ENCODE data around the gene TMEM250.

TMEM250 gene

GRCh38 chr9:136147038-136147889 lies 28.6 kb upstream of the TMEM250 start:
- no peak for FAIRE-seq

- FAIRE-seq = no peak
Observed at GRCh38 chr9:136146126-136147037, 27.7 kb upstream of the TMEM250 start.

GRCh38 chr9:136145580-136145979 lies 26.9 kb upstream of the TMEM250 start:
- no peak for FAIRE-seq

DNA sequence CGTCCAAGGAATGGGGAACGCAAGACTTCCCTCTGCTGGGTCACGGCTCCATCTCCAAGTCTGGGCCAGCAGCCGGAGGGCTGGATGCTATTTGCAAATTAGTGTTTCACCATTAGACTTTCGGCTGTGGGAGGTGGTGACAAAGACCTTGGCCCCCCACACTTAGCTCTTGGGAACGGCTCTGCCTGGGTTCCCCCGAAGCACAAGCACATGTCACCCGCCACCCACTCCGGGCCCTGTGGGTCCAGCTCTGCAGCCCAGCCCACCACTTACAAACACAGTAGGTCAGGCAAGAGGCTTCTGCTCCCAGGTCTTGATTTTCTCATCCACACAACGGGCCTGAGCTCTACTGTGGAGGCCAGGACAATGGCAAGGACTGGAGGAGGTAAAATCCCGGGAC lies 25.8 kb upstream of the TMEM250 start:
- FAIRE-seq = no peak

DNA sequence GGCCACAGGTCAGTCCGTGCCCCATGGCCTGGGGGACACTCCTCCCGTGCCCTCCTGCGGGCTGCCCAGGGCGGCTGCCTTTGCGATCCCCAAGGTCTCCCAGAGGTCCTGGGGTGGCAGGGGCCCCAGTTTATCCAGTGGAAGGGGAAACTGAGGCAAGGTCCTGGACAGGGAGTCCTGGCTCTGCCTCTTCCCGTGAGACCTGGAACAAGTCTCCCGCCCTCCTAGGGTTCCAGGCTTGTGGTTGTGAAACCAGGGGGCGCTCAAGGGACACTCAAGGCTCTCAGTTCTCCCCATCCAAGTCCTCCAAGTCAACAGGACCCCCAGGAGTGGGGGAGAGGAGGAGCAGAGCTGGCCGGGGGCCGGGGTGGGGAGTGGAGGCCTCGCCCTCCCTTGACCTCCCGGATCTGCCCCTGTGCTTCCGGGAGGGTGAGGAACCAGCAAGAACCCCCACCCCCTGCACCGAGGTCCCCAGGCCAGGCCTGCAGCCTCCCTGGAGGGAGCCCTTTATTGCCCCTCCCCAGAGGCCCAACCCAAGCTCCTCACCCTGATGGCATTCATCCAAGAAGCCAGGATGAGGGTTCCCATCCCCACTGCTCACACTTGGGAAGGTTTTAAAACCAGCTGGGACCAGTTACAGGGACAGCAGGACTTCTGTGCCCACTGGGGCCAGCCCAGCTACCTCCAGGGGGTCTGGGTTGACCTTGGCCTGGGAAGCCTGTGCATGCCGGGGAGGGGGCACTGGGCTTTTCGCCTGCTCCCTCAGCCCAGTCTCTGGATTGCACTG lies 24.7 kb upstream of the TMEM250 start:
- FAIRE-seq = no peak

GRCh38 chr9:136142859-136143214 lies 24.2 kb upstream of the TMEM250 start:
- no peak for FAIRE-seq

GRCh38 chr9:136142414-136142796 lies 23.7 kb upstream of the TMEM250 start:
- no peak for FAIRE-seq

- FAIRE-seq = no peak
Observed at GRCh38 chr9:136141682-136142413, 23.2 kb upstream of the TMEM250 start.

GRCh38 chr9:136140966-136141365 lies 22.3 kb upstream of the TMEM250 start:
- FAIRE-seq = no peak

DNA sequence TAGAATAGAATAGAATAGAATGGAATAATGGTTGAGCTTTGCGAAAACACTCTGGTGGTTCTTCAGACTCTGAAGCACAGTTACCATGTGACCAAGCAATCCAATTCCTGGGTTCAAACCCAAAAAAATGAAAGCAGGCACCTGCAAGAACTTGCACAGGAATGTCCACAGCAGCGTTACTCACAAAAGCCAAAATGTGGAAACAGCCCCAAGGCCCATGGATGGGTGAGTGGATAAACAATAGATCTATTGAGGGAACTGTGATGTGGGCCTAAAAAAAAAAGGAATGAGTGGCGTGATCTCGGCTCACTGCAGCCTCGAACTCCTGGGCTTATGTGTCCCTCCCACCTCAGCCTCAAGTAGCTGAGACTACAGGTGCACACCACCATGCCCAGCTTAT lies 21.4 kb upstream of the TMEM250 start:
- no peak for FAIRE-seq

GRCh38 chr9:136138566-136138965 lies 19.9 kb upstream of the TMEM250 start:
- no peak for FAIRE-seq

- no peak for FAIRE-seq
Observed at GRCh38 chr9:136137321-136138265, 18.9 kb upstream of the TMEM250 start.

DNA sequence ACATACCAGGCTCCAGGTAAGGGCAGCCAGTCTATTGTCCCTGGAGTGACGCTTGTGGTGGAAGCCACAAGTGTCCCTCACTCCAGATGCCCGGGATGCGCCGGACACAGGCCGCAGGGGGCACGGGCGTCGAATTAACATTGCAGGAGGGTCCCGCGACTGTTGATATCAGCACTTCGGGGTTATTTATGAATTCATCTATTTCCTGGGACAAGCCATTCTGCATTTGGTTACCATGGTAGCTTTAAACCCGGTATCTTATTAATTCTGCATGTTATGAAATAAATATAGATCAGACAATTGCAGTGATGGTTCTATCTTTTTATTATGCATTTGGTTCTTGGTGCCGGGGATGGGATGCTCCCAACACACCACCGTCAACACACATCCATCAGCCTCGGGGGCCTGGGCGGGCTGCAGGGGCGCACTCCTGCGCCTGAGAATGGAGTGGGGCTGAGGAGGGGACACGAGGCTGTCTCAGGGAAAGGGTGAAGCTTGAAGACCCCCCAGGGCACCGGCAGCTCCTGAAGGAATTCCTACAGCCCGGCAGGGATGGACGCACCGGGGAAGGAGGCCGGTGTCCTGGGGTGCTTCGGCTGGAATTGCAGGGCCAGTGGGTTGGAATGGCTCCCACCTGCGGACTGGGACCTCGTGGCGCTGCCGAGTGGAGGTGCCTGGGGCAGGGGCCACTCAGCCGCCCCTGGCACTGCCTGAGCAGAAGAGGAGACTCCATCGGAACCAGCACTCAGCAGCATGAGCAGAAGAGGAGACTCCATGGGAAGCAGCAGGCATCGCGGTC lies 17.7 kb upstream of the TMEM250 start:
- no peak for FAIRE-seq

DNA sequence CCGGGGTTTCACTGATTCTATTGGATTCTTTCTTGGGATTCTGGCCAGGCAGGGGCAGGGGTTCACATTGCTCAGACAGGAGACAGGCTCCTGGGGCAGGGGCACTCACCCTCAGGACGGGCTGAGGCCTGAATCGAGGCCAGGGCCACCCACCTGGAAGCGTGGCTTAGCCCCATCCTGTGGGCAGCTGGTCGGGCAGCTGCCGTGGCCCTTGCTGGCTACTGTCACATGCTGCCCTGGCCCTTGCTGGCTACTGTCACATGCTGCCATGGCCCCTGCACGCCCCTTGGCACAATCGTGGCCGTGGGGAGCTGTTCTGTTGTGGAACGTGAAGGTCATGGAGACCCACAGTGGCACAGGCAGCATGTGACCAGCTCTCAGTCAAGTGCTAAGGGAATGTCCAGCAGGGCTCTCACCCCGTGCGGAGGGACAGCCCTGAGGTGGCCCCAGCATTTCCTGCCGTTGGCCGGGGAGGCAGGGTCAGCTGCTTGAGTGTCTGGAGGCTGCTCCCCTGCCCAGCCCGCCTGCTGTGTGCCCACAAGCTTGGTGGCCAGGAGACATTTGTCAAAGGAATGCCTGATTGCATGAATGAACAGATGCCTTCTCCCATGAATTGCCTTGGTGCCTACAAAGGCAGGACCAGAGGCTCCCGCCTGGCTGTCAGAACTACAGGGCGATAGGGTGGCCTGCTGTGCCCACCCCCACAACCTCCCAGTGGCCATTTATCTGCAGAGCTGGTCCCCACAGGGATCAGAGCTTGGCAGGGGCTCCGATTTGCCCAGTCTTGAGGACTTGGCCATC lies 16.9 kb upstream of the TMEM250 start:
- no peak for FAIRE-seq

- FAIRE-seq = no peak
Observed at GRCh38 chr9:136133959-136134484, 15.3 kb upstream of the TMEM250 start.

GRCh38 chr9:136133191-136133958 lies 14.7 kb upstream of the TMEM250 start:
- no peak for FAIRE-seq

DNA sequence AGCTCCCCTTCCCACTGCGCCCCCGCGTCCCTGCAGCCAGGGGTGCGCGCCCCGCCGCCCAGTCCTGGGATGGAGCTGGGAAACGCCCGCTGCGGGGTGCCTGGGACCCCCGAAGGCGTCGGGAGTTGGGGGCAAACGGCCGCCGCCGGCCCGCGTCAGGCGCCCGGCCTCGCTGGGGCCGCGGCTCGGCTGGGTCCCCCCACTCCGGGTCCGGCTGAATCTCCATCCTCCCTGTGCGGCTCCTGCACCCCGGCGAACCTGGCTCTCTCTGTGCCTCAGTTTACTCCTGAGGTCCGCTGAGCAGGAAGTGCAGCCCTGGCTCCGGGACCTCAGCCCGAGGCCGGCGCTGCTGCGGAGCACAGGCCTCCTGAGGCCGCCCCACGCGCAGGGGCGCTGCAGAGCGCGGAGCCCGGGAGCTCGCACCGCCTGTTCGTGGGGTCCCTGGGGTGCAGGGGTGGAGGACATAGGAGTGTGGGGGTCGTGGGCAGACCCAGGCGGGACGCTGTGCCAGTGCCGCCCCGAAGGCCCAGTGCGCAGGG lies 13.9 kb upstream of the TMEM250 start:
- no peak for FAIRE-seq
